ENCODE measurements around the gene AKAP7.
"Not testable (repeated sequence)": the region's sequence is repeated elsewhere in the genome, so short reads cannot be mapped to it uniquely, and the experiment has no call there.

AKAP7 gene

GRCh38 chr6:131135244-131136020 is at the start of gene AKAP7:
Gene AKAP7 (plus strand): TSS chr6:131135467. CDS start chr6:131135764, 297 bp downstream.
- DNase-seq = no peak

DNA sequence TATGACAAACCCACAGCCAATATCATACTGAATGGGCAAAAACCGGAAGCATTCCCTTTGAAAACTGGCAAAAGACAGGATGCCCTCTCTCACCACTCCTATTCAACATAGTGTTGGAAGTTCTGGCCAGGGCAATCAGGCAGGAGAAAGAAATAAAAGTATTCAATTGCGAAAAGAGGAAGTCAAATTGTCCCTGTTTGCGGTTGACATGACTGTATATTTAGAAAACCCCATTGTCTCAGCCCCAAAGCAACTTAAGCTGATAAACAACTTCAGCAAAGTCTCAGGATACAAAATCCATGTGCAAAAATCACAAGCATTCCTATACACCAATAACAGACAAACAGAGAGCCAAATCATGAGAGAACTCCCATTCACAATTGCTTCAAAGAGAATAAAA is 44.9 kb upstream of the AKAP7 start:
- DNase-seq = not testable (repeated sequence)

- DNase-seq = not testable (repeated sequence)
Observed at GRCh38 chr6:131091944-131092343, 43.3 kb upstream of the AKAP7 start.

GRCh38 chr6:131093334-131093733 is 41.9 kb upstream of the AKAP7 start:
- no peak for DNase-seq

DNA sequence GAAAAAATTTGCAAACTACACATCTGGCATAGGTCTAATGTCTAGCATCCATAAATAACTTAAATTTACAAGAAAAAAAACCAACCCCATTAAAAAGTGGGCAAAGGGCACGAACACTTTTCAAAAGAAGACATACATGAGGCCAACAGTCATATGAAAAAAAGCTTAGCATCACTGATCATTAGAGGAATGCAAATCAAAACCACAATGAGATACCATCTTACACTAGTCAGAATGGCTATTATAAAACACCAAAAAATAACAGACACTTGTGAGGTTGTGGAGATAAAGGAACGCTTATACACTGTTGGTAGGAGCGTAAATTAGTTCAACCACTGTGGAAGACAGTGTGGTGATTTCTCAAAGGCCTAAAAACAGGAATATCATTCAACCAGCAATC is 38.5 kb upstream of the AKAP7 start:
- DNase-seq = no peak

DNA sequence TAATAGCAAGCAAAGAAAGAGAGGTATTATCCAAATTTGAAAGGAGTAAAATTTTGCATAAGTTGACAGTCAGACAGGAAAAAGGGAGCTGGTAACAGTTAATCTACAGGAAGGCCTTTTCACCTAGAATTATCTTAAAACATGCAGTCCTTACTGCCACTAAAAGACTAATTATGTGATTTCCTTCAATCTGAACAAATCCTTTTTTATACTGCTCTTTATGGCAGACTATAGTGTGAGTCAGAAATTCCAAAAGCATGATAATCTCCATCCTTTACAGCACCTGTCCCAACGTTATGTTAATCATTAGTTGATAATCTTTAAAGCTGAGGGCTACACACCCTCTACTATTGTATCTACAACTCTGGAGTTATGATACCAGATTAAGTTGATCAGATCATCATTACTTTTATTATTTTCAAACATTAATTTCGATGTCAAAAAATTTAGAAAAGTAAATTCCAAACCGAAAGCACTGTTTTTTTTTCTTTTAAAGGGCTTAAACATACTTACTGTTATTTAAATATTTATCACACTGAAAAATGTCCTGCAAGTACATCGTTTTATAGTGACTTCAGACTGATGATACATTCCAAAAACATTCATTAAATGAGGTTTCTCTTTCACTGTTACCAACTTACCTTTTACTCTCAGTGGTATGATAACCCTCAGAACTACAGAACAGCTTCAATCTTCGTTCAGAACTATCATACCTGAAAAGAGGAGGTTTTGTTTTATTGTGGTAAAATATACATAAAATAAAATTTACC is 33.2 kb upstream of the AKAP7 start:
- DNase-seq = no peak

- DNase-seq = no peak
Observed at GRCh38 chr6:131103296-131103695, 32.0 kb upstream of the AKAP7 start.

DNA sequence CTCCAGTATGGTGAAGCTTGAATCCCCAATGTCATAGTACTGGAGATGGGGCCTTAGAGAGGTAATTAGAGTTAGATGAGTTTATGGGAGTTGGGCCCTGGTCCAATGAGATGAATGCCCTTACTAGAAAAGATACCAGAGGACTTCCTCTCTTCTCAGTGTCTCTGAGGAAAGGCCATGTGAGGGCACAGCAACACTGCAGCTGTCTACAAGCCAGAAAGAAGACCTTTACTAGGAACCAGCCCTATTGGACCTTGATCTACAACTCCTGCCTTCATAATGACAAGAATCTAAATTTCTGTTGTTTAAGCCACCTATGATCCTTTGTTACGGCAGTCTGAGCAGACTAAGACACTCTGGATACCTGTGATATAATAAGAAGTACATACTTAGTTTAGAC is 31.4 kb upstream of the AKAP7 start:
- no peak for DNase-seq

- no peak for DNase-seq
Observed at GRCh38 chr6:131107151-131107550, 28.1 kb upstream of the AKAP7 start.

DNA sequence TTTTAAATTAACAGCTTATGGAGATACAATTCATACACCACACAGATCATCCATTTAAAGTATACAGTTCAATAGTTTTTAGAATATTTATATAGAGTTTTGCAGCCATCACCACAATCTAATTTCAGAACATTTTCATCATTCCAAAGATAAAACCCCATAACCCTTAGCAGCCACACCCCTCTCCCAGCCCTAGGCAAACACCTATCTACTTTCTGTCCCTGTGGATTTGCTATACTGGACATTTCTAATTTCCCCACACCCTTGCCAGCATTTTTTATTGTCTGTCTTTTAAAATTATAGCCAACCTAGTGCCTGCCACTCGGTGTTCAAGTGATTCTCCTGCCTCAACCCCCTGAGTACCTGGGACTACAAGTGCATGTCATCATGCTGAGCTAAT is 23.0 kb upstream of the AKAP7 start:
- DNase-seq = no peak

- DNase-seq = no peak
Observed at GRCh38 chr6:131115651-131116050, 19.6 kb upstream of the AKAP7 start.

DNA sequence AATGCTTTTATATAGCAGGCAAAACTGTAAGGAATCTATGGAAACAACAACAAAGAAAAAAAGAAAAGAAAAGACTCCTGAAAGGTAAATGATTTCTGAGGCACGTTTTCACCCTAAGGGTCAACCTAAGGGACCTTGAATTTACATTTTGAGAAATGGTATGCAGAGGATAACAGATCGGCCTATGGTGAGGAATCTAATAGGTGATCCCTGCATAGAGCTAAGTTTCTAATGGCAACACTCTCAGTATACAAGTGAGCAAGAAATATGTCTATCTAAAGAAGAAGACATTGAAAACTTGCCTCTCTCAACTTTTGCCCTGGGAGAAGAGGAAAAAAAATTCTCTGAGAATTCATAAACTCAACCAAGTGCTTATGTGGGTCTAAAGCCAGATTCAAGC is 18.9 kb upstream of the AKAP7 start:
- no peak for DNase-seq

- no peak for DNase-seq
Observed at GRCh38 chr6:131116755-131117360, 18.4 kb upstream of the AKAP7 start.

GRCh38 chr6:131117878-131118277 is 17.4 kb upstream of the AKAP7 start:
- DNase-seq = no peak

DNA sequence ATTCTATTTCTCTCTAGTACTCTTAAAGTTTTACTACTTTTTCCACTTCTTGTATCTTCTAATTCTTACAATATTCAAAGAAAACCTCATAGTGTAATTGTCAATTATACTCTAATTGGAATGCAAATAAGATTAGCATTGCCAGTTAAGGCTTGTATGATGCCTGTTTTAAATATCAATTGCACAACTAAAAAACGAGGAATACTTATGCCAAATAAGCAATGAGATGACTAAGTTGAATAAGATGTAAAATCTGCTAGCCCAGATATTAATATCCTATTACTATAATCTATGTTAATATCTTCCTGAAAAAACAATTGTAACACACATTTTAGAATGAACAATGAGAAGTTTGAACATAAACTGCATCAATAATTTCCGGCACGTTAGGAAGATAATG is 13.3 kb upstream of the AKAP7 start:
- DNase-seq = no peak

GRCh38 chr6:131122516-131122915 is 12.8 kb upstream of the AKAP7 start:
- no peak for DNase-seq

DNA sequence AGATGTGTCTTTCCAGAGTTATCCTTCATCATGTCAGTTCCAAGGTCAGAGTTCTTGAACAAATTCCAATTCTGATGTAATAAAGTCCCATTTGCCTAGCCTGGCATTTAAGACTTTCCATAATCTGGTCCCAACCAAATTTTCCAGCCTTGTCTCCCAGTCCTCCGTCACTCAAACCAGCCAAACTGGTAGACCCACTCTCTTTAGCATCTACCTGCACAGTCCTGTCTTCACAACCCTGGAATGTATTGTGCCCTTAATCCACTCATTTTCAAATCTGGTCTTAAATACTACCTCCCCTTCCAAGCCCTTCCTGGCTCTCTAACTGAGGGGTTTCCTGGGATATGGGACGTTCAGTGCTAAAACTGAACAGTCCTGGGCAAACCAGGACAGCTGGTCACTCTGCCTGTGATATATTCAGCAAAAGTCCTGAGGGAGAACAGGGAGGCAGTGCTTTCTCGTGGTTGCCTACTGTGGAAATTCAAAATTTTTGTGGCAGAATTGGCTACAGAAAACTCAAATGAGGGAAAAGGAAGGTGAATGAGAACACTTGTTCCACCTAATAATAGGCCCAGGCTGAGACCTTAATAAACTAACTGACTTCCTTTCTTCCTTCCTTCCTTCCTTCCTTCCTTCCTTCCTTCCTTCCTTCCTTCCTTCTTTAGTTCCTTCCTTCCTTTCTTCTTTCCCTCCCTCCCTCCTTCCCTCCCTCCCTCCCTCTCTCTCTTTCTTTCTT is 10.8 kb upstream of the AKAP7 start:
- DNase-seq = no peak

DNA sequence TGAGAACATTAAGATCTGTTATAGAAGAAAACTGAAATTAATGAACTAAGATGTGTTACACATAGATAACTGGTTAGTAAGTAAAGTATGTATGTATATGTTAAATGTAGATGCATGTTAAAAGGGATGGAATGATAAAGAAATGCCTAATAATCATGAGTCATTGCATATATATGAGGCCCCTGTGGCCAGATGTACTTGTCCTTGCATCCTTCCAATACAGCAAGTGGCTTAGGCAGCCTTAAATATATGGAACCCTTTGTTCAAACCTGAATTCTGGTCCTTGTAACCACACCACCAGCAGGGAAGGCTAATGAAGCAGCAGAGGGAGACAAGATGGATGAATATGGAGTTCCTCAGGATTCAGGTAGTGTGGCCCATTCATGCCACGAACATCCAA is 9.8 kb upstream of the AKAP7 start:
- DNase-seq = no peak

- no peak for DNase-seq
Observed at GRCh38 chr6:131129689-131130553, 5.3 kb upstream of the AKAP7 start.

DNA sequence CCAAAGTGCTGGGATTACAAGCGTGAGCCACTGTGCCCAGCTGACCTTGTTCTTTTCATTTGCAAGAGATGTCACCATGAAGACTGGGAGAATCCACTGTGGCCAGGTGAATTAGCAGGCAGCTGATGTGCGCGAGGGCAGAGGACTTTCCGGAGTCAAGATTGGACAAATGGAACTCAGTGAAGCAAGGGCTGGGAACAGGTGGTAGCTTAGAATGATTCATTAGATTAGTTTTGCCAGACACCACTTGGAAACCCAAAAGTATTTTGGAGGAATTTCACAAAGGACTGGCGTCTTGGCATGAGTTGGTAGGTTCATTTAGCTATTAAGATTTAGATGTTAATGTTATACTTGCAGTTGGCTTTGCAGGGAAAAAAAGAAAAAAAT is 4.7 kb upstream of the AKAP7 start:
- DNase-seq = no peak

GRCh38 chr6:131132360-131132759 is 2.9 kb upstream of the AKAP7 start:
- DNase-seq = no peak
